HCT116 (cell line): Measurements from ENCODE around the gene RPS14. TPM values are rescaled to one million over a fixed set of nuclear protein-coding genes. Genes with fewer than 3 reads are reported as not detected.

ENCODE experiments used
- ATAC-seq: fragments of 200-7000 bp; cut with Tn5 transposase; 2 replicates; pipeline ENCODE4 v1.9.1; 2020; ENCODE audit warnings: mild to moderate bottlenecking, moderate library complexity
- BruUV-seq: library from RNA; stranded (reverse); fragments of 400-500 nt; replicated peaks from 2 replicates; lab custom pipeline; 2021; lab: Mats Ljungman, UMichigan
- CTCF ChIA-PET: fragments of 300-600 bp; sonication (Branson Sonifier 250); formaldehyde crosslinking; loops from one replicate; lab custom pipeline; 2021; ENCODE audit warnings: antibody characterized with exemption; lab: Charles Lee
- POLR2A ChIA-PET: fragments of 300-600, 350-600 bp; sonication (Branson Sonifier 250); formaldehyde crosslinking; loops from one replicate; lab custom pipeline; 2021; ENCODE audit warnings: antibody characterized with exemption; lab: Charles Lee
- RAD21 ChIA-PET, 2 experiments: fragments of 300-600 bp; sonication (Branson Sonifier 250); formaldehyde crosslinking; loops; one replicate each; lab custom pipeline; 2023; ENCODE audit warnings: low total read pairs in 2 of 2; ENCODE audit not compliant: uncharacterized antibody in 2 of 2, unreplicated experiment in 2 of 2, low non-redundant PET in 1 of 2; lab: Charles Lee
- DNase-seq: peaks from one replicate; pipeline ENCODE4 v3.0.0-alpha.2; 2010; ENCODE audit warnings: low read depth, low spot score
- H2AFZ ChIP-seq: fragments of 200-600 bp; shearing (Covaris generic), sonication (generic); 2 replicates; pipeline ENCODE4 v1.6.1; 2017; ENCODE audit warnings: low read depth, mixed run types, mixed read lengths, antibody characterized with exemption, low read length; ENCODE audit not compliant: poor library complexity, severe bottlenecking
- H3K27ac ChIP-seq: 2 replicates; pipeline ENCODE4 v1.5.1; 2012; ENCODE audit warnings: low read depth, low read length
- H3K27me3 ChIP-seq: fragments of 200-600 bp; sonication (generic); 2 replicates; pipeline ENCODE4 v1.6.1; 2016; ENCODE audit warnings: mixed run types, low read length, mixed read lengths; ENCODE audit not compliant: insufficient read depth
- H3K36me3 ChIP-seq, 2 experiments: fragments of 200-500 bp in 1 of 2; fragments of 200-600 bp in 1 of 2; sonication (Bioruptor generic) in 1 of 2; sonication (generic) in 1 of 2; 2 replicates each; pipeline versions ENCODE4 v1.5.1 to v1.6.1; 2014 to 2016; ENCODE audit warnings: low read length in 2 of 2, inconsistent platforms in 1 of 2, mixed read lengths in 1 of 2, mixed run types in 1 of 2; ENCODE audit not compliant: insufficient read depth in 2 of 2, control insufficient read depth in 1 of 2
- H3K4me1 ChIP-seq, 2 experiments: fragments of 200-600 bp in 1 of 2; sonication (generic) in 1 of 2; 2 replicates each; pipeline versions ENCODE4 v1.5.1 to v1.6.1; 2012 to 2017; ENCODE audit warnings: low read length in 2 of 2, inconsistent platforms in 1 of 2, mild to moderate bottlenecking in 1 of 2, mixed read lengths in 1 of 2, mixed run types in 1 of 2, moderate library complexity in 1 of 2; ENCODE audit not compliant: insufficient read depth in 2 of 2, control insufficient read depth in 1 of 2
- H3K4me2 ChIP-seq: fragments of 200-600 bp; sonication (generic); 2 replicates; pipeline ENCODE4 v1.6.1; 2017; ENCODE audit warnings: mixed run types, low read length, mixed read lengths
- H3K4me3 ChIP-seq, 2 experiments: fragments of 200-600 bp in 1 of 2; sonication (generic) in 1 of 2; replicated peaks in 1 of 2; 2 replicates each; pipeline ENCODE4 v1.5.1; 2011 to 2016; ENCODE audit warnings: low read length in 2 of 2, control low read depth in 1 of 2, low read depth in 1 of 2, mild to moderate bottlenecking in 1 of 2, mixed read lengths in 1 of 2, mixed run types in 1 of 2
- H3K79me2 ChIP-seq: fragments of 200-600 bp; sonication (generic); 2 replicates; pipeline ENCODE4 v1.6.1; 2017; ENCODE audit warnings: mild to moderate bottlenecking, mixed run types, low read length, moderate library complexity, mixed read lengths; ENCODE audit not compliant: insufficient read depth
- H3K9ac ChIP-seq: fragments of 200-600 bp; sonication (generic); 2 replicates; pipeline ENCODE4 v1.6.1; 2016; ENCODE audit warnings: low read length, mixed read lengths
- H3K9me2 ChIP-seq: fragments of 200-600 bp; sonication (generic), shearing (Covaris generic); 2 replicates; pipeline ENCODE4 v1.6.1; 2017; ENCODE audit warnings: mixed run types, mild to moderate bottlenecking, moderate library complexity; ENCODE audit not compliant: insufficient read depth
- H3K9me3 ChIP-seq, 2 experiments: fragments of 200-500 bp in 1 of 2; fragments of 200-600 bp in 1 of 2; sonication (Bioruptor generic) in 1 of 2; sonication (generic) in 1 of 2; 2 replicates each; pipeline ENCODE4 v1.6.1; 2014 to 2017; ENCODE audit warnings: low read length in 2 of 2, mixed read lengths in 2 of 2, inconsistent platforms in 1 of 2, low read depth in 1 of 2, mild to moderate bottlenecking in 1 of 2, mixed run types in 1 of 2, moderate library complexity in 1 of 2; ENCODE audit not compliant: control insufficient read depth in 1 of 2, insufficient read depth in 1 of 2
- H4K20me1 ChIP-seq: fragments of 200-600 bp; sonication (generic), shearing (Covaris generic); 2 replicates; pipeline ENCODE4 v1.6.1; 2017; ENCODE audit warnings: mixed run types, mild to moderate bottlenecking, moderate library complexity; ENCODE audit not compliant: insufficient read depth
- CBX3 ChIP-seq: IDR thresholded peaks from 2 replicates; pipeline ENCODE4 v1.6.1; 2012; ENCODE audit warnings: low read depth
- EGR1 ChIP-seq: IDR thresholded peaks from 2 replicates; pipeline ENCODE4 v1.6.1; 2012; ENCODE audit warnings: low read depth
- ELF1 ChIP-seq: IDR thresholded peaks from 2 replicates; pipeline ENCODE4 v1.6.1; 2012; ENCODE audit warnings: low read depth, borderline replicate concordance
- EZH2 ChIP-seq: fragments of 200-600 bp; sonication (generic); IDR thresholded peaks from 2 replicates; pipeline ENCODE4 v1.6.1; 2017; ENCODE audit warnings: antibody characterized with exemption, mixed run types
- EZH2phosphoT487 ChIP-seq: fragments of 200-600 bp; IDR thresholded peaks from 2 replicates; pipeline ENCODE4 v1.6.1; 2018; ENCODE audit warnings: antibody characterized with exemption, borderline replicate concordance
- FOSL1 ChIP-seq: IDR thresholded peaks from 2 replicates; pipeline ENCODE4 v1.6.1; 2012; ENCODE audit warnings: low read depth
- POLR2AphosphoS5 ChIP-seq: IDR thresholded peaks from 2 replicates; pipeline ENCODE4 v1.6.1; 2011; ENCODE audit warnings: mild to moderate bottlenecking, low read depth, low read length, moderate library complexity
- RAD21 ChIP-seq: IDR thresholded peaks from 2 replicates; pipeline ENCODE4 v1.6.1; 2012; ENCODE audit warnings: low read depth, mild to moderate bottlenecking
- SP1 ChIP-seq: IDR thresholded peaks from 2 replicates; pipeline ENCODE4 v1.6.1; 2012; ENCODE audit warnings: low read depth
- TCF7L2 ChIP-seq: IDR thresholded peaks from 2 replicates; pipeline ENCODE4 v1.7.0; 2011; ENCODE audit warnings: borderline replicate concordance, inconsistent platforms; ENCODE audit not compliant: insufficient read depth, insufficient read length; ENCODE audit errors: extremely low read depth
- ZNF274 ChIP-seq: fragments of 200-500 bp; sonication (Bioruptor generic); IDR thresholded peaks from 2 replicates; pipeline ENCODE4 v1.6.1; 2014; ENCODE audit warnings: mild to moderate bottlenecking, low read depth, low read length, inconsistent platforms
- intact Hi-C: fragments of 100-400 bp; cut with micrococcal nuclease; formaldehyde crosslinking; loops from 2 replicates; pipeline ENCODE4 v1.10.0; 2022
- total RNA-seq: library from RNA; stranded (reverse); gene quantifications from one replicate; pipeline ENCODE4 v1.2.1, GENCODE V29; 2021; ENCODE audit not compliant: unreplicated experiment
- TF ChIP-seq, protein P1 (sequence below): IDR thresholded peaks from 2 replicates; pipeline ENCODE4 v1.6.1; 2012

Gene RPS14
- total RNA-seq, 1 experiment from 2014 or later, result 2,557 TPM

DNA sequence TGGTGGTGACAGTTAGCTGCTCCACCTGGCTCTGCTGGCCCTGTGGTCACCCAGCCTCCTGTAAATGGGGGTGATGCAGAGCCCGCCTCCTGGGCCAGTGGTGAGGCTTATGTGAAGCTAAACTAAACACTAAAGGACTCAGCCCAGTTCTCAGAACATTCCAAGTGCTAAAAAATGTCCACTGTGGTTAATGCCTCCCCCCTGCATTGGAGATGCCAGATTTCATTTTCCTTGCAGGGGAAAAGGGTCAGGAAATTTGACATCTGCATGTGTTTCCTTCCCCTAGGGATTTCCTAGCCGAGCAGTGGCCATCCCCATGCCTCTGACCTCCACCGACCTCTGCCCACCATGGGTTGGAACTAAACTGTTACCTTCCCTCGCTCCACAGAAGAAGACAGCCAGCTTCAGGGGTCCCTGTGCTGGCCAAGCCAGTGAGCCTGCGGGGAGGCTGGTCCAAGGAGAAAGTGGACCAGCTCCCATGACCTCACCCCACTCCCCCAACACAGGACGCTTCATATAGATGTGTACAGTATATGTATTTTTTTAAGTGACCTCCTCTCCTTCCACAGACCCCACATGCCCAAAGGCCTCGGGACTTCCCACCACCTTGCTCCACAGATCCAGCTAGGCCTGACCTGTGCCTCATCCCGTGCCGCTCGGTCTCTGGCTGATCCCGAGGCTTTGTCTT, 49.9 kb downstream of the RPS14 start:
- intact Hi-C loops, result loop anchor here (5.0 kb wide), 1 partner anchor 38 kb away; no protein-coding TSS in a partner anchor
- Histone ChIP-seq H3K9ac (no peak overlapping the region), H3K4me2 (no peak overlapping the region), H3K27me3 (no peaks in the 10 kb centered on the region), H3K4me1 (no peaks in the 10 kb centered on the region), H3K9me3 (no peaks in the 10 kb centered on the region), H3K79me2 (no peaks in the 10 kb centered on the region), H3K27ac (no peak overlapping the region), H3K4me3 (no peak overlapping the region), H3K9me2 (no peaks in the 10 kb centered on the region), H3K36me3 (peaks cover 29 to 41% of the 10 kb centered on the region in 2 experiments; a peak in 3 of 4 replicates), H4K20me1 (no peaks in the 10 kb centered on the region), H2AFZ (no peak overlapping the region)
- ATAC-seq, result no peak
- ChIA-PET RAD21 (no interaction called here), CTCF (interaction anchor here (1.2 to 2.9 kb wide), 2 partner anchors 11 to 37 kb away, joined by 6 to 15 read pairs; no protein-coding TSS in a partner anchor), POLR2A (no interaction called here)
- no TSS peak for BruUV-seq
- DNase-seq, result no peak
- TF ChIP-seq CBX3 (no peak), POLR2AphosphoS5 (no peak), ZNF274 (no peak), SP1 (no peak), RAD21 (no peak), ELF1 (no peak), EGR1 (no peak), EZH2phosphoT487 (no peak), FOSL1 (no peak), EZH2 (no peak), TCF7L2 (no peak)
- TF ChIP-seq, protein P1, sequence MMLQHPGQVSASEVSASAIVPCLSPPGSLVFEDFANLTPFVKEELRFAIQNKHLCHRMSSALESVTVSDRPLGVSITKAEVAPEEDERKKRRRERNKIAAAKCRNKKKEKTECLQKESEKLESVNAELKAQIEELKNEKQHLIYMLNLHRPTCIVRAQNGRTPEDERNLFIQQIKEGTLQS, result no peak
